Measurements from ENCODE around the gene FAF1. TPM values are rescaled to one million over a fixed set of nuclear protein-coding genes. Genes with fewer than 3 reads are reported as not detected.

Gene FAF1
- total RNA-seq, 3 donors from 2014 or later, result 59.8 to 64.2 (median 60.1) TPM

GRCh38 chr1:50420689-50421365, 539.2 kb downstream of the FAF1 start:
- no peaks in the 10 kb centered on the region for H3K9me3 Mint-ChIP-seq
- H3K36me3 Mint-ChIP-seq (ENCODE audit: insufficient read depth), result no peaks in the 10 kb centered on the region
- H3K4me1 Mint-ChIP-seq (ENCODE audit: low read depth), result peaks cover 50% of the 10 kb centered on the region
- H3K4me3 Mint-ChIP-seq, result no peak overlapping the region
- no peak for DNase-seq
- peak; percentile 12 to 36 for ATAC-seq
- H3K27me3 Mint-ChIP-seq (ENCODE audit: low read depth), result peaks cover 81% of the 10 kb centered on the region

GRCh38 chr1:50419907-50420677, 540.0 kb downstream of the FAF1 start:
- peaks cover 49% of the 10 kb centered on the region for H3K4me1 Mint-ChIP-seq (ENCODE audit: low read depth)
- no peak overlapping the region for H3K4me3 Mint-ChIP-seq
- DNase-seq (no peak), ATAC-seq (no peak)
- no peaks in the 10 kb centered on the region for H3K9me3 Mint-ChIP-seq
- no peaks in the 10 kb centered on the region for H3K36me3 Mint-ChIP-seq (ENCODE audit: insufficient read depth)
- peaks cover 82% of the 10 kb centered on the region for H3K27me3 Mint-ChIP-seq (ENCODE audit: low read depth)

GRCh38 chr1:50419192-50419906, 540.7 kb downstream of the FAF1 start:
- Mint-ChIP-seq H3K4me3 (no peak overlapping the region), H3K4me1 (ENCODE audit: low read depth) (peaks cover 43% of the 10 kb centered on the region), H3K27me3 (ENCODE audit: low read depth) (peaks cover 82% of the 10 kb centered on the region), H3K36me3 (ENCODE audit: insufficient read depth) (no peaks in the 10 kb centered on the region), H3K9me3 (no peaks in the 10 kb centered on the region)
- no peak for ATAC-seq
- no peak for DNase-seq

- DNase-seq (no peak), ATAC-seq (peak in 1 of 2 donors; percentile 21)
- Mint-ChIP-seq H3K4me1 (ENCODE audit: low read depth) (peaks cover 37% of the 10 kb centered on the region), H3K36me3 (ENCODE audit: insufficient read depth) (no peaks in the 10 kb centered on the region), H3K4me3 (no peak overlapping the region), H3K27me3 (ENCODE audit: low read depth) (peaks cover 80% of the 10 kb centered on the region), H3K9me3 (no peaks in the 10 kb centered on the region)
These were observed 541.4 kb downstream of the FAF1 start for GRCh38 chr1:50418600-50419109.

- ATAC-seq (no peak), DNase-seq (no peak)
- peaks cover 79% of the 10 kb centered on the region for H3K27me3 Mint-ChIP-seq (ENCODE audit: low read depth)
- H3K4me1 Mint-ChIP-seq (ENCODE audit: low read depth), result peaks cover 33% of the 10 kb centered on the region
- H3K9me3 Mint-ChIP-seq, result no peaks in the 10 kb centered on the region
- no peak overlapping the region for H3K4me3 Mint-ChIP-seq
- H3K36me3 Mint-ChIP-seq (ENCODE audit: insufficient read depth), result no peaks in the 10 kb centered on the region
These were observed 542.0 kb downstream of the FAF1 start for GRCh38 chr1:50417946-50418599.

GRCh38 chr1:50417507-50417906, 542.6 kb downstream of the FAF1 start:
- no peak for ATAC-seq
- Mint-ChIP-seq H3K9me3 (no peaks in the 10 kb centered on the region), H3K4me3 (no peak overlapping the region), H3K4me1 (ENCODE audit: low read depth) (peaks cover 29% of the 10 kb centered on the region), H3K36me3 (ENCODE audit: insufficient read depth) (no peaks in the 10 kb centered on the region), H3K27me3 (ENCODE audit: low read depth) (peaks cover 78% of the 10 kb centered on the region)
- DNase-seq, result no peak

- Mint-ChIP-seq H3K4me1 (ENCODE audit: low read depth) (peaks cover 23% of the 10 kb centered on the region), H3K9me3 (no peaks in the 10 kb centered on the region), H3K4me3 (no peak overlapping the region), H3K27me3 (ENCODE audit: low read depth) (peaks cover 71% of the 10 kb centered on the region), H3K36me3 (ENCODE audit: insufficient read depth) (no peaks in the 10 kb centered on the region)
- no peak for DNase-seq
- ATAC-seq, result no peak
These were observed 543.3 kb downstream of the FAF1 start for GRCh38 chr1:50416553-50417453.

GRCh38 chr1:50416150-50416527, 543.9 kb downstream of the FAF1 start:
- H3K36me3 Mint-ChIP-seq (ENCODE audit: insufficient read depth), result no peaks in the 10 kb centered on the region
- H3K9me3 Mint-ChIP-seq, result no peaks in the 10 kb centered on the region
- H3K27me3 Mint-ChIP-seq (ENCODE audit: low read depth), result peaks cover 68% of the 10 kb centered on the region
- ATAC-seq (no peak), DNase-seq (no peak)
- no peak overlapping the region for H3K4me3 Mint-ChIP-seq
- peaks cover 18% of the 10 kb centered on the region for H3K4me1 Mint-ChIP-seq (ENCODE audit: low read depth)

- no peaks in the 10 kb centered on the region for H3K36me3 Mint-ChIP-seq (ENCODE audit: insufficient read depth)
- H3K27me3 Mint-ChIP-seq (ENCODE audit: low read depth), result peaks cover 70% of the 10 kb centered on the region
- H3K4me1 Mint-ChIP-seq (ENCODE audit: low read depth), result peaks cover 17% of the 10 kb centered on the region
- no peak overlapping the region for H3K4me3 Mint-ChIP-seq
- no peak for DNase-seq
- H3K9me3 Mint-ChIP-seq, result no peaks in the 10 kb centered on the region
- no peak for ATAC-seq
These were observed 544.6 kb downstream of the FAF1 start for GRCh38 chr1:50415235-50416149.

GRCh38 chr1:50414853-50415234, 545.2 kb downstream of the FAF1 start:
- H3K4me3 Mint-ChIP-seq, result no peak overlapping the region
- peaks cover 69% of the 10 kb centered on the region for H3K27me3 Mint-ChIP-seq (ENCODE audit: low read depth)
- no peaks in the 10 kb centered on the region for H3K9me3 Mint-ChIP-seq
- DNase-seq (no peak), ATAC-seq (no peak)
- H3K36me3 Mint-ChIP-seq (ENCODE audit: insufficient read depth), result no peaks in the 10 kb centered on the region
- H3K4me1 Mint-ChIP-seq (ENCODE audit: low read depth), result peaks cover 11% of the 10 kb centered on the region

- Mint-ChIP-seq H3K4me3 (no peak overlapping the region), H3K36me3 (ENCODE audit: insufficient read depth) (no peaks in the 10 kb centered on the region), H3K9me3 (no peaks in the 10 kb centered on the region), H3K27me3 (ENCODE audit: low read depth) (peaks cover 60% of the 10 kb centered on the region), H3K4me1 (ENCODE audit: low read depth) (peaks cover 8% of the 10 kb centered on the region)
- ATAC-seq (no peak), DNase-seq (no peak)
These were observed 547.1 kb downstream of the FAF1 start for GRCh38 chr1:50412813-50413476.

GRCh38 chr1:50405814-50406213, 554.3 kb downstream of the FAF1 start:
- no peaks in the 10 kb centered on the region for H3K4me1 Mint-ChIP-seq (ENCODE audit: low read depth)
- DNase-seq, result no peak
- peaks cover 48% of the 10 kb centered on the region for H3K27me3 Mint-ChIP-seq (ENCODE audit: low read depth)
- H3K4me3 Mint-ChIP-seq, result no peak overlapping the region
- no peaks in the 10 kb centered on the region for H3K36me3 Mint-ChIP-seq (ENCODE audit: insufficient read depth)
- no peaks in the 10 kb centered on the region for H3K9me3 Mint-ChIP-seq
- ATAC-seq, result no peak
